ENCODE measurements around the gene PRDX6. TPM values are rescaled to one million over a fixed set of nuclear protein-coding genes. Genes with fewer than 3 reads are reported as not detected.
A peak's percentile ranks its signal among the peaks of the same experiment; 100 is the strongest.

The PRDX6 gene
- total and polyA plus RNA-seq, 2 donors (not counting 3 experiments of a cell fraction or from before 2014, with no cell fraction given) = 145 to 288 TPM

DNA sequence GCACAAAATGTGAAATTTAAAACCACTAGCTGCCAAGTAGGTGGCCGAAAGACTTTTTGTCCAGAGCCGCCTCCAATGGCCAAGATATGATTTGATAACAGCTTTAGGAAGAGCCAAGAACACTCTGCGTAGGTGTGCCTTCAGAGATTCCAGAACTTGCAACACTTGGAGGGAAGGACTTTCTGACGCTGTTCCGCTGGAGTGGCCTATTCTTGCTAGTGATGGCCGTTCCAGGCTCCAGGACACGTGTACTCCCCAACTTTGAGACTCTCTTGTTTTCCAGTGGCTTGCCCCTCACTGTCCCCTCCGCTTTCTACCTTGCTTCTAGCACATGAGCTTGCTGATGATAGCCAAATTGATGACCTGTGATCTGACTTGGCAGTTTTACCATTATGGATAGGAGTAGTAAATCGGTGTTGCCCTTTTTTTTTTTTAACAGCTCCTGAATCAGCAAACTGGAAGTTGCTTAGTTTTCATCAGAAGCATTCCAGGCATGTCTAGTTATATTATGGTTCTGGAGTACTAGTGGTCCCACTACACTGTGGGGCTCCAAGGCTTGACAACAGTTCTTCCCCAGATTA, 1.0 kb downstream of the PRDX6 start:
- H3K27ac ChIP-seq (ENCODE audit: insufficient read depth, low read depth, low read length) = peak overlapping the region; percentile 64
- peak overlapping the region; percentile 74 for H3K9ac ChIP-seq (replicated peaks; ENCODE audit: extremely low read depth, insufficient read depth, low read length)
- DNase-seq (ENCODE audit: low read depth, low spot score) = peak; percentile 61
- H3K4me3 ChIP-seq (replicated peaks in 1 of 3; ENCODE audit: insufficient read depth in 1 of 3, low read depth in 1 of 3, low read length in 3 of 3) = peak overlapping the region; percentile 32 to 72 (median 55)
- peaks cover 10 to 22% of the 10 kb centered on the region in 2 experiments for H3K36me3 ChIP-seq (ENCODE audit: control insufficient read depth in 2 of 2, extremely low read depth in 1 of 2, insufficient read depth in 2 of 2, low read length in 2 of 2)
- H3K9me3 ChIP-seq (replicated peaks; ENCODE audit: control insufficient read depth, insufficient read depth, low read length) = no peaks in the 10 kb centered on the region
- POLR2A ChIA-PET = interaction anchor here (0.6 to 2.0 kb wide), 2 partner anchors 48 to 1533 kb away, joined by 4 to 6 read pairs; no protein-coding TSS in a partner anchor
- BruUV-seq (replicated peaks) = TSS peak; percentile 27
- peak; percentile 81 for FAIRE-seq
- peaks cover 51% of the 10 kb centered on the region for H3K4me1 ChIP-seq (ENCODE audit: control insufficient read depth, extremely low read depth, insufficient read depth, low read length)
- no peaks in the 10 kb centered on the region for H3K9me1 ChIP-seq (replicated peaks; ENCODE audit: control insufficient read depth, extremely low read depth, insufficient read depth, low read length)
- dilution Hi-C loops (cut with MboI; ENCODE audit: extremely low pct_ligation_motif_present, low sequenced_read_pairs) (no loop called here), intact Hi-C loops (cut with micrococcal nuclease) (loop anchor here (2.0 to 10.0 kb wide), 5 partner anchors 221 to 731 kb away; partner anchors contain the start of genes CENPL, DARS2 and RC3H1)
- CTCF ChIA-PET = interaction anchor here (1.0 to 4.8 kb wide), 3 partner anchors 48 to 734 kb away, joined by 3 to 33 read pairs (median 5); no protein-coding TSS in a partner anchor
- peak overlapping the region; percentile 94 for H3K4me2 ChIP-seq (ENCODE audit: insufficient read depth, low read length)
- TF ChIP-seq, protein P1, sequence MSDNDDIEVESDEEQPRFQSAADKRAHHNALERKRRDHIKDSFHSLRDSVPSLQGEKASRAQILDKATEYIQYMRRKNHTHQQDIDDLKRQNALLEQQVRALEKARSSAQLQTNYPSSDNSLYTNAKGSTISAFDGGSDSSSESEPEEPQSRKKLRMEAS (IDR thresholded peaks at IDR 0.05; ENCODE audit: insufficient read depth, insufficient read length) = peak; percentile 29
- TF ChIP-seq POLR2A (IDR thresholded peaks at IDR 0.05; ENCODE audit: low read depth, low read length) = no peak
- no peak for TF ChIP-seq POLR2AphosphoS5 (IDR thresholded peaks at IDR 0.05; ENCODE audit: insufficient read depth, low read depth, low read length)
- no peak for TF ChIP-seq FOS (IDR thresholded peaks at IDR 0.05; ENCODE audit: borderline replicate concordance, insufficient read depth, low read length)
- H3K27me3 ChIP-seq (ENCODE audit: control insufficient read depth in 2 of 2, insufficient read depth in 2 of 2, low read length in 2 of 2) = no peaks in the 10 kb centered on the region
- peak overlapping the region; percentile 86 for H2AFZ ChIP-seq (ENCODE audit: low read depth, low read length)
- no peaks in the 10 kb centered on the region for H4K20me1 ChIP-seq (replicated peaks; ENCODE audit: control insufficient read depth, extremely low read depth, insufficient read depth, low read length)
- peaks cover 53% of the 10 kb centered on the region for H3K79me2 ChIP-seq (ENCODE audit: control insufficient read depth, insufficient read depth, low read length)

DNA sequence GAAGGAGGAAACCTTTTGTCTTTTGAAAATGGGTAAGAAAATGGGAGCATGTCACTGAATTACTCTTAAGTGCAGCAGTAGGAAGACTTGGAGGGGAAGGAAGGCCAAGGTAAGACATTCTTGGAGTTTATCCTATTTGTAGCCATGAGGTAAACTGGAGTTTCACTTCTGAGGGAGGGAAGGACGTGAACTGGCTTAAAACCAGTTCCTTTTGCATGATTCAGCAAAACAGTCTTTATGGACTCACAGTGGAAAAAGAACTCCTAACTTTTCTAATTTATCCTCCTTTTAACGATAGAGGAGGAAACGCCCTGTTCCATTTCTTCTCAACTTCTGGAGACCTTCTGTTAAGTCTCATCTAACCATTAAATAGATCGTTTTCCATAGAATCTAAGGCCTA, 2.5 kb downstream of the PRDX6 start:
- no peaks in the 10 kb centered on the region for H3K9me1 ChIP-seq (replicated peaks; ENCODE audit: control insufficient read depth, extremely low read depth, insufficient read depth, low read length)
- POLR2A ChIA-PET = no interaction called here
- no peak for FAIRE-seq
- no peaks in the 10 kb centered on the region for H4K20me1 ChIP-seq (replicated peaks; ENCODE audit: control insufficient read depth, extremely low read depth, insufficient read depth, low read length)
- H3K4me1 ChIP-seq (ENCODE audit: control insufficient read depth, extremely low read depth, insufficient read depth, low read length) = peaks cover 36% of the 10 kb centered on the region
- no peak for DNase-seq (ENCODE audit: low read depth, low spot score)
- TF ChIP-seq JUN (IDR thresholded peaks at IDR 0.05; ENCODE audit: borderline replicate concordance, insufficient read depth, insufficient read length, low read depth) = no peak
- TF ChIP-seq, protein P1 (IDR thresholded peaks at IDR 0.05; ENCODE audit: insufficient read depth, insufficient read length) = no peak
- no peak for TF ChIP-seq POLR2AphosphoS5 (IDR thresholded peaks at IDR 0.05; ENCODE audit: insufficient read depth, low read depth, low read length)
- TF ChIP-seq FOS (IDR thresholded peaks at IDR 0.05; ENCODE audit: borderline replicate concordance, insufficient read depth, low read length) = no peak
- TF ChIP-seq POLR2A (IDR thresholded peaks at IDR 0.05; ENCODE audit: low read depth, low read length) = no peak
- no peak for TF ChIP-seq EZH2 (IDR thresholded peaks at IDR 0.05; ENCODE audit: borderline replicate concordance, low read depth, low read length, severe bottlenecking)
- TF ChIP-seq MYC (IDR thresholded peaks at IDR 0.05; ENCODE audit: low read depth, low read length) = no peak
- TF ChIP-seq, protein P2, sequence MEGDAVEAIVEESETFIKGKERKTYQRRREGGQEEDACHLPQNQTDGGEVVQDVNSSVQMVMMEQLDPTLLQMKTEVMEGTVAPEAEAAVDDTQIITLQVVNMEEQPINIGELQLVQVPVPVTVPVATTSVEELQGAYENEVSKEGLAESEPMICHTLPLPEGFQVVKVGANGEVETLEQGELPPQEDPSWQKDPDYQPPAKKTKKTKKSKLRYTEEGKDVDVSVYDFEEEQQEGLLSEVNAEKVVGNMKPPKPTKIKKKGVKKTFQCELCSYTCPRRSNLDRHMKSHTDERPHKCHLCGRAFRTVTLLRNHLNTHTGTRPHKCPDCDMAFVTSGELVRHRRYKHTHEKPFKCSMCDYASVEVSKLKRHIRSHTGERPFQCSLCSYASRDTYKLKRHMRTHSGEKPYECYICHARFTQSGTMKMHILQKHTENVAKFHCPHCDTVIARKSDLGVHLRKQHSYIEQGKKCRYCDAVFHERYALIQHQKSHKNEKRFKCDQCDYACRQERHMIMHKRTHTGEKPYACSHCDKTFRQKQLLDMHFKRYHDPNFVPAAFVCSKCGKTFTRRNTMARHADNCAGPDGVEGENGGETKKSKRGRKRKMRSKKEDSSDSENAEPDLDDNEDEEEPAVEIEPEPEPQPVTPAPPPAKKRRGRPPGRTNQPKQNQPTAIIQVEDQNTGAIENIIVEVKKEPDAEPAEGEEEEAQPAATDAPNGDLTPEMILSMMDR (IDR thresholded peaks at IDR 0.05; ENCODE audit: extremely low read depth in 1 of 2, insufficient read depth in 1 of 2, low read depth in 1 of 2, low read length in 2 of 2) = no peak
- no peak for TF ChIP-seq GATA2 (IDR thresholded peaks at IDR 0.05; ENCODE audit: insufficient read depth, insufficient read length, low read depth, low read length)
- no peaks in the 10 kb centered on the region for H3K9me3 ChIP-seq (replicated peaks; ENCODE audit: control insufficient read depth, insufficient read depth, low read length)
- dilution Hi-C loops (cut with MboI; ENCODE audit: extremely low pct_ligation_motif_present, low sequenced_read_pairs) (no loop called here), intact Hi-C loops (cut with micrococcal nuclease) (loop anchor here (2.0 to 10.0 kb wide), 5 partner anchors 222 to 732 kb away; partner anchors contain the start of genes CENPL, DARS2 and RC3H1)
- H3K9ac ChIP-seq (replicated peaks; ENCODE audit: extremely low read depth, insufficient read depth, low read length) = no peak overlapping the region
- peaks cover 12 to 31% of the 10 kb centered on the region in 2 experiments for H3K36me3 ChIP-seq (ENCODE audit: control insufficient read depth in 2 of 2, extremely low read depth in 1 of 2, insufficient read depth in 2 of 2, low read length in 2 of 2)
- peak overlapping the region in 1 of 3 experiments; percentile 72 for H3K4me3 ChIP-seq (replicated peaks in 1 of 3; ENCODE audit: insufficient read depth in 1 of 3, low read depth in 1 of 3, low read length in 3 of 3)
- no peaks in the 10 kb centered on the region for H3K27me3 ChIP-seq (ENCODE audit: control insufficient read depth in 2 of 2, insufficient read depth in 2 of 2, low read length in 2 of 2)
- H3K27ac ChIP-seq (ENCODE audit: insufficient read depth, low read depth, low read length) = no peak overlapping the region
- H3K79me2 ChIP-seq (ENCODE audit: control insufficient read depth, insufficient read depth, low read length) = peaks cover 53% of the 10 kb centered on the region
- no peak overlapping the region for H2AFZ ChIP-seq (ENCODE audit: low read depth, low read length)
- H3K4me2 ChIP-seq (ENCODE audit: insufficient read depth, low read length) = peak overlapping the region; percentile 94
- CTCF ChIA-PET = interaction anchor here (4.8 kb wide), 1 partner anchor 50 kb away, joined by 33 read pairs; no protein-coding TSS in a partner anchor
- no TSS peak for BruUV-seq (replicated peaks)
